ENCODE data around the gene PSD.

PSD gene

DNA sequence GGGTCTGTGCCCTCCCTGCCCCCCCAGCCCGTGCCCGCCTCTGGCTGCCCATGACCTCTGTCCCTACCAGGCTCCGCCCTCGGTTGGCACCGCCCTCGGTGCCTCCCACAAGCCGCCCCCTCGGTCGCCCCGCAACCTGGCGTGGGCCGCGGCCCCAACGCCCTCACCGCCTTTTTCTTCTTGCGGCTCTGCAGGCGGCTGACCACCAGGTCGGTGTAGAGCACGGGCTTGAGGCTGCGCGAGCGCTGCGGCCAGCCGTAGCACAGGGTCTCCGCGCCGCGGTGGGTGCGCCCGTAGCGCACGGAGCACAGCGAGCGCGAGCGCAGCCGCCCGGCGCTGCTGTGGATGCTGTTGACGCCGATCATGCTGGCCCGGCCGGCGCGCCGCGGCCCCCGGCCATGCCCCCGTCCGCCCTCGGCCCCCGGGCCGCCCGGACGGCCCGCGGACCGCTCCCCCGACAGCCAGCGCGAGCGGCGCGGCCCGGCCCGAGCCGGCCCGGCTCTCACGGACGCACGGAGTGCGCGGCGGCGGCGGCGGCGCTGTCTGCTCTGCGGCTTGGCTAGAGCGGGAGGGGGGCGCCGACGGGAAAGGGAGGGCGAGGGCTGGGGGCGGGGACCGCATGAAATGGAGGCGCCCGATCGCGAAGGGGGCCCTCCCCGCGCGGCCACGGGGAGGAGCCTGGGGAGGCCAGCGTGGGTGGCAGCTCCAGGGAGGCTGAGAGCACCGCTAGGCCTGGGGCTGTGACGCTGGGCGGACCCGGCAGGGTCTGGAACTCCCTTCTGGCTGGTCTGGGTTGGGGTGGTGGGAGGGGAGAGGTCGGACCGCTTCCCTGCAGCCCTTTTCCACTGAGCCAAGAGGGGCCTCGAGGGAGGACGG, 9.6 kb downstream of the PSD start:
- Mint-ChIP-seq H3K36me3 (peaks cover 6 to 14% of the 10 kb centered on the region in 2 donors), H3K9me3 (no peaks in the 10 kb centered on the region), H3K4me1 (peaks cover 37 to 60% of the 10 kb centered on the region in 2 donors), H3K4me3 (peak overlapping the region; percentile 66 to 83), H3K27me3 (peaks cover 41 to 62% of the 10 kb centered on the region in 2 donors), H3K27ac (peak overlapping the region; percentile 82)
- ATAC-seq (replicated peaks) (peak; percentile 49 to 58), DNase-seq (peak; percentile 53)

DNA sequence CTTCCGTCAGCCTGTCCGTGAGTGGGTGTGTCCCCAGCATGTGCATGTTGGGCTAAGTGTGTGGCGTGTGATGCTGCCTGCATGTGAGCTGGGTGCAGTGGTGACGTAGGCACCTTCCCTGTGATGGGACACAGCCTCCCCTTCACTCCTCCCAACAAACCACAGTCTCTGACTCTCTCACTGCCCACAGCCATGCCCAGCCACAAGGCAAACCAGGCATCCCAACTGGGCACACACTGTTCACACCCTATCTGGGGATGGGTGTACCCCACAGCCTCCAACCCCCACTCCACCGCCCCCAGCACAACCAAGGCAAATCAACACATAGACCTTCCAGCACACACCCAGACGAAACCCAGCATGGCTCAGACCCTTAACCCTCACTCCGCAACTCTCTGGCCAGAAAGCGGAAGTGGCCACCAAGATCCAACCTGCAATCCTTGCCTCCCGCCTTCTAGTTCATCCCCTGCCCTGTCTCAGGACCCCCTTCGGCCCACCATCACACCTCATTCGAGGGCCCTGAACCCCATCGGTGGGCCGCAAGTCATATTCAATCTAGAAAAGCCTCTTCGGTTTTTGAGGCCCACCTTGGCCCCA, 10.4 kb downstream of the PSD start:
- Mint-ChIP-seq H3K27ac (peak overlapping the region; percentile 82), H3K36me3 (peaks cover 6 to 18% of the 10 kb centered on the region in 2 donors), H3K9me3 (no peaks in the 10 kb centered on the region), H3K27me3 (peaks cover 40 to 57% of the 10 kb centered on the region in 2 donors), H3K4me1 (peaks cover 40 to 66% of the 10 kb centered on the region in 2 donors), H3K4me3 (peak overlapping the region; percentile 54 to 67)
- DNase-seq (peak; percentile 5), ATAC-seq (replicated peaks) (peak in 1 of 2 donors; percentile 8)

DNA sequence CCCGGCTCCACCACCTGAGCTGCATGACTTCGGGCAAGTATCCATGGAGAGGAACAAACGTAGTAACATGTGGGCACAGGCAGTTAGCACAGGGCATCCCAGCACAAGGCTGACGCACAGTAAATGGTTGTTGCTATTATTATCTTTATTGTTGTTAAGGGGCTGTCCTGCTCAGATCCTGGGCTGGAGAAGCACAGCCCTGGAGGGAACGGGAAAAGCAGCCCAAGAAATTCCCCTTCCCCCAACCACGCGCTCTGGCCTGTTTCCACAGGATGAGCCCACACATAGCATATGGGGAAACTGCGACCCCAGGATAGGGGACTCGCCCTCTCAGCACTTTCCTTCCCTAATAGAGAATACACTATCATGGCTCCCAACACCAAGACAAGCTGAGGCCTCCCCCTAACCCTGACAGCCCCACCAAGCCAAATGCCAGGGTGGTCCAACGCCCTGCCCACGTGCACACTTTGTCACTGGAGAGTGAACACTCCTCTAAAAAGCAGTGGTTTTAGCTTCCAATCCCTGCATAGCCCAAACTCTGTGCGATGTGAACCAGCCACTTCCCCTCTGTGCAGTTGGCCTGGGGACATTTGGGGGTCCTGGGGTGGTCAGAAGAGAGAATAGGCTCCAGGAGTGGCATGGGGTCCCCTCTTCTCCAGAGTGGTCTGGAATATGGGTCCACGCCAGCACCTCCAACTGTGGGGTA, 11.0 kb downstream of the PSD start:
- DNase-seq: no peak
- no peaks in the 10 kb centered on the region for H3K9me3 Mint-ChIP-seq
- no peak for ATAC-seq (replicated peaks)
- H3K4me3 Mint-ChIP-seq: peak overlapping the region; percentile 18 to 67
- H3K36me3 Mint-ChIP-seq: peaks cover 6 to 19% of the 10 kb centered on the region in 2 donors
- H3K4me1 Mint-ChIP-seq: peaks cover 35 to 63% of the 10 kb centered on the region in 2 donors
- H3K27me3 Mint-ChIP-seq: peaks cover 37 to 51% of the 10 kb centered on the region in 2 donors
- H3K27ac Mint-ChIP-seq: peak overlapping the region; percentile 80

DNA sequence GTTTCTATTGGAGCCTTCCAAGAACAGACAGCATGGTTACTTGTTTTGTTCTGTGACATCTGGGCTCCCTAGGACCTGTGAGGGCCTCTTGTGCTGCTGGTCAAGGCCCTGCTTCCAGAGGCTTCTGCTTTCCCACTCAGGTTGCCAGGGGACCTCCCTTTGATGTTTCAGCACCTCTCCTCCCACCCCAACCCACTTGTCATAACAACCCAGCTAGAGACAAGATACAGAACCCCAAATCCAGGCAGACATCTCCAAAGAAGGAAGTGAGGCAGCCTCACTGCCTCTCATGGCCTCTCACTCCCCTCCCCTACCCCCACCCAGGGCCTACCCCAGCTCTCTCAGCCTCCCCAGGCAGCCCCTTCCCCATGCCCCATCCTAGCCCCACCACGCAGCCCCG, 11.8 kb downstream of the PSD start:
- DNase-seq (no peak), ATAC-seq (replicated peaks) (peak in 1 of 2 donors; percentile 3)
- H3K9me3 Mint-ChIP-seq: no peaks in the 10 kb centered on the region
- peak overlapping the region; percentile 80 for H3K27ac Mint-ChIP-seq
- peaks cover 32 to 43% of the 10 kb centered on the region in 2 donors for H3K27me3 Mint-ChIP-seq
- H3K4me1 Mint-ChIP-seq: peaks cover 40 to 70% of the 10 kb centered on the region in 2 donors
- H3K36me3 Mint-ChIP-seq: peaks cover 11 to 26% of the 10 kb centered on the region in 2 donors
- H3K4me3 Mint-ChIP-seq: peak overlapping the region in 1 of 2 donors; percentile 2

DNA sequence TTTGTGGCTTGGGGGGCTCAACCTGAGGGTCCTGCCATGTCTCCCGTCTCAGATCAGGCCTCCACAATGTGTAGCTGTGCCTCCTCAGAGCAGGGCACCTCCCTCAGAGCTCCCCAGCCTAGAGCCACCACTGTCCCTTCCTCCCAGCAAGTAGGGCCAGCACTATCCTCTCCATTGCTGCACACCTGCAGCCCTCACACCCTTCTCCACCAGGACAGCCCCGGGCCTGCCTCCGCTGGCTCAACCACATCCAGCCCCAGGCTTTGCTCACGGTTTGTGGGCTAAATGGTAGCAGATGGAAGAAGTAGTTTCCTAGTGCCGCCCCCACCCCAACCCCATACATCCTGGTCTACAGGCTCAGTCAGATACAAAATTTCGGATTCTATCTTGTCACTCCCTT, 13.0 kb downstream of the PSD start:
- Mint-ChIP-seq H3K9me3 (no peaks in the 10 kb centered on the region), H3K27ac (peak overlapping the region; percentile 86), H3K27me3 (peaks cover 21 to 31% of the 10 kb centered on the region in 2 donors), H3K4me1 (peaks cover 33 to 72% of the 10 kb centered on the region in 2 donors), H3K4me3 (peak overlapping the region; percentile 4 to 15), H3K36me3 (peaks cover 13 to 35% of the 10 kb centered on the region in 2 donors)
- no peak for ATAC-seq (replicated peaks)
- DNase-seq: no peak

DNA sequence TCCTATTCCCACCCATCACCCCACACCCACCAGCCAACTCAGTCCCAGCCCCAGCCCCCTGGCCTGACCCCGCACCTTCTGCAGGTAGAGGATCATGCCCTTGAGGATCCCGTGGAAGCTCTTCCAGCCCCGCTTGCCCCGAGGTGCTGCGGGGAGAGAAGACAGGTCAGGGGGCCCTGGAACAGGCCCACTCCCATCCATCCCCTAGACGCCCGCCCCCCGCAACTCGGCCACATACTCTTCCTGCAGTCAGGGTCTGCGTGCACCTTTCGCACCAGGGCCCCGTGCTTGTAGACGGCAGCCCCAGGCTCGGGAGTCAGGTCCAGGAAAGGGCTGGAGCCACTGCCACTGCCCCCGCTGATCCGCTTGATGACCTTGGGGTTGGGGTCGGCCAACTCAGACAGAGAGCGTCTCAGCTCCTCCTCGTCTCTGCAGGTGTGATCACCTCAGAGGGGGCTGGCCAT, 13.4 kb downstream of the PSD start:
- Mint-ChIP-seq H3K27me3 (peaks cover 20 to 29% of the 10 kb centered on the region in 2 donors), H3K27ac (peak overlapping the region; percentile 86), H3K4me1 (peaks cover 38 to 74% of the 10 kb centered on the region in 2 donors), H3K4me3 (peak overlapping the region in 1 of 2 donors; percentile 15), H3K9me3 (no peaks in the 10 kb centered on the region), H3K36me3 (peaks cover 18 to 40% of the 10 kb centered on the region in 2 donors)
- DNase-seq (no peak), ATAC-seq (replicated peaks) (no peak)

DNA sequence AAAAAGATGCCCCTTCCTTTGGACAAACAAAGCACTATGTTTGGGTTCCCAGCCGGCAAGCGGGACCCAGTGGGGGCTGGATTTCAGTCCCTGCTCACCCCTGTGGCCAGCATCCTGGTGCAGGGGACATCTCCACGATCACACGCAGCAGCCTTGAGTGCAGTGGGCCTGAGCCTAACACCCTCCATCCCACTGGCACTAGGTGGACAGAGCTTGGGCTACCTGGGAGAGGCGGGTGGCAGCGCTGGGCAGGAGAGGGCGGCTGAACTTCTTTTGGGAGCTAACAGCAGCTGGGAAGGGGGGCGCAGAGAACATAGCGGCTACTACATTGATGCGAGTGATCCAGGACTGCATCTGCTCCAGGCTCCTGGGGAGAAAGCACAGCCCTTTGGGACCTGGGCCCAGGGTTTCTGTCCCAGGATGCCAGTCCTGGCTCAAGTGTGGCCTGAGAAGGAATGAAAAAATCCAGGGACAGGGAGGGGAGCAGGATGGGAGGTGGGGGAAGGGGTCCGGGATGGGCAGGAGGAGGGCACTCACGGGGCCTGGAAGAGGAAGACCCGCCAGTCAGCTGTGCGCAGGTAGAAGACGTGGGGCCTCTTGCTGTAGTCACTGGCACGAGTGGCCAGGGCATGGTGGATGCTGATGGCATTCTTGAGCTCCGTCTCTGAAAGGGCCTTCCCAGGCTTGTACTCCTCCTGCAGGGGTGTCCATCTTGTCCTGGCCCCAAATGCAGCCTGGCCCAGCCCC, 14.1 kb downstream of the PSD start:
- Mint-ChIP-seq H3K4me3 (peak overlapping the region; percentile 35 to 52), H3K9me3 (no peaks in the 10 kb centered on the region), H3K36me3 (peaks cover 24 to 44% of the 10 kb centered on the region in 2 donors), H3K27me3 (peaks cover 14 to 23% of the 10 kb centered on the region in 2 donors), H3K27ac (peak overlapping the region; percentile 87), H3K4me1 (peaks cover 38 to 72% of the 10 kb centered on the region in 2 donors)
- no peak for ATAC-seq (replicated peaks)
- peak; percentile 4 for DNase-seq

DNA sequence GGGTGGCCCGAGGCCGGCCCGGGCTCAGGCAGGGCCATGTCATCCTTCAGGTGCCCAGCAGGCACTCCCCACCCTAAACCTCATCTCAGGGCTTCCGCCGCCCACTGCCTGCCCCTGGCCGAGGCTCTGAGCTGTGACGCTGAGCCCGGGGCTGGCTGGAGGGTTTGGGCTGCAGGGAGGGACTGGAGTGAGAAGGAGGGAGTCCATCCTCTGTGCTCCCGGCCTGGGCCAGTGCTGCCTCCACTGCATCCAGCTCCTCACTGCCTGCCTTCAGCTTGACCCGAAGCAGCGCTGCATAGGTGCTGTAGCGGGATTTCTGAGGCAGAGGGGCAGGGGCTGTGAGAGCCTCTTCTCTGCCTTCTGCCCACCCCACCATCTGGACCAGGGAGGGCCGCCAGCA, 15.5 kb downstream of the PSD start:
- no peak for ATAC-seq (replicated peaks)
- Mint-ChIP-seq H3K4me3 (no peak overlapping the region), H3K27me3 (peaks cover 6 to 14% of the 10 kb centered on the region in 2 donors), H3K36me3 (peaks cover 35 to 54% of the 10 kb centered on the region in 2 donors), H3K9me3 (no peaks in the 10 kb centered on the region), H3K4me1 (peaks cover 40 to 75% of the 10 kb centered on the region in 2 donors), H3K27ac (no peak overlapping the region)
- no peak for DNase-seq

DNA sequence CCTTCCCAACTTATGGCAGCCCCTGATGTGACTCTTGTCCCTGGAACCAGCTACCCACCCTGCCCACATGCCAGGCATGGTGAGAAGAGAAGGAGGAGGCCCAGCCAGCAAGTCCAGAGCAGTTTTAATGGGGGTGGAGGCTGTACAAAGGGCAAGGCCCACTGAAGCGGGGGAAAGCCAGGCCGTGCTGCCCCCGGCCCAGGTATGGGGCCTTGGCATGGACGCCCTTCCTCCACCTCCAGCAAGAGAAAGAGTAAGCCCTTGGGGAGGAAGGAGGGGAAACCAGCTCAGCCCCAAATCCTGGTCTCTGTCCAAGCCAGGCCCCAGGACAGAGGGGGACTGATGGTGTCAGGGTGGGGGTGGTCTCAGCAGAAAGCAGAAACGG, 16.1 kb downstream of the PSD start:
- peak overlapping the region in 1 of 2 donors; percentile 54 for H3K4me3 Mint-ChIP-seq
- no peaks in the 10 kb centered on the region for H3K9me3 Mint-ChIP-seq
- peaks cover under 1 to 8% of the 10 kb centered on the region in 2 donors for H3K27me3 Mint-ChIP-seq
- H3K27ac Mint-ChIP-seq: peak overlapping the region; percentile 71
- ATAC-seq (replicated peaks): no peak
- H3K36me3 Mint-ChIP-seq: peaks cover 40 to 61% of the 10 kb centered on the region in 2 donors
- no peak for DNase-seq
- H3K4me1 Mint-ChIP-seq: peaks cover 38 to 81% of the 10 kb centered on the region in 2 donors

DNA sequence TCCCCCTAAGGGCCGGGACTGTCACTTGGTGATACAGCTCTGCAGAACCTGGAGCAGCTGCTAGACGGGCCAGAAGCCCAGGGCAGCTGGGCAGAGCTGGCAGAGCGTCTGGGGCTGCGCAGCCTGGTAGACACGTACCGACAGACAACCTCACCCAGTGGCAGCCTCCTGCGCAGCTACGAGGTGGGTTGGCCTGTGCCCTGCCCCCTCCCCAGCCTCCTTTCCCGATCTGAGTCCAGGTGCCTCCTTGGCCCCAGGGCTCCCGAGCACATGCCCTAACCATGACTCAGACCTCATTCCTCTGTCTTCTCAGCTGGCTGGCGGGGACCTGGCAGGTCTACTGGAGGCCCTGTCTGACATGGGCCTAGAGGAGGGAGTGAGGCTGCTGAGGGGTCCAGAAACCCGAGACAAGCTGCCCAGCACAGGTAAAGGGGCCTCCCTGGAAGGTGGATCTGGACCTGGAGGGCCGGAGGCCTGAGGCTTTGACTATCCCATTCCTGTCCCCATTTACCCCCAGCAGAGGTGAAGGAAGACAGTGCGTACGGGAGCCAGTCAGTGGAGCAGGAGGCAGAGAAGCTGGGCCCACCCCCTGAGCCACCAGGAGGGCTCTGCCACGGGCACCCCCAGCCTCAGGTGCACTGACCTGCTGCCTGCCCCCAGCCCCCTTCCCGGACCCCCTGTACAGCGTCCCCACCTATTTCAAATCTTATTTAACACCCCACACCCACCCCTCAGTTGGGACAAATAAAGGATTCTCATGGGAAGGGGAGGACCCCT, 16.7 kb downstream of the PSD start:
- DNase-seq (no peak), ATAC-seq (replicated peaks) (no peak)
- peak overlapping the region in 1 of 2 donors; percentile 54 for H3K4me3 Mint-ChIP-seq
- peak overlapping the region; percentile 71 for H3K27ac Mint-ChIP-seq
- peaks cover 39 to 83% of the 10 kb centered on the region in 2 donors for H3K4me1 Mint-ChIP-seq
- H3K9me3 Mint-ChIP-seq: no peaks in the 10 kb centered on the region
- peaks cover 0 to 3% of the 10 kb centered on the region in 2 donors for H3K27me3 Mint-ChIP-seq
- peaks cover 42 to 66% of the 10 kb centered on the region in 2 donors for H3K36me3 Mint-ChIP-seq

DNA sequence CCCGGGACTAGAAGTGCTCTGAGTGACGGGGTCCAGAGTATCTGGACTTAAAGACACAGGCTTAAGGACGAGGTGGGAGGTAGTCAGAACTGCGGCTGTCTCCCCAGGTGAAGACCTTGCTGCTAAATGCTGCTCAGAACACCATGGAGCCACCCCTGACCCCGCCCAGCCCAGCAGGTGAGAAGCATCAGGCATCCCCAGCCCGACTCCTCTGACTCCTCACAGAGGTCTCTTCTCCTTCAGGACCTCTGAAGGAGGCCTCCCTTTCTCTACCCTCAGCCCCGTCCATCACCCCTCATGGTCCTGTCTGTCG, 17.3 kb downstream of the PSD start:
- H3K4me3 Mint-ChIP-seq: peak overlapping the region in 1 of 2 donors; percentile 17
- no peaks in the 10 kb centered on the region for H3K9me3 Mint-ChIP-seq
- peaks cover 47 to 72% of the 10 kb centered on the region in 2 donors for H3K36me3 Mint-ChIP-seq
- peaks cover 40 to 85% of the 10 kb centered on the region in 2 donors for H3K4me1 Mint-ChIP-seq
- H3K27me3 Mint-ChIP-seq: no peaks in the 10 kb centered on the region
- H3K27ac Mint-ChIP-seq: peak overlapping the region; percentile 65
- no peak for ATAC-seq (replicated peaks)
- no peak for DNase-seq

DNA sequence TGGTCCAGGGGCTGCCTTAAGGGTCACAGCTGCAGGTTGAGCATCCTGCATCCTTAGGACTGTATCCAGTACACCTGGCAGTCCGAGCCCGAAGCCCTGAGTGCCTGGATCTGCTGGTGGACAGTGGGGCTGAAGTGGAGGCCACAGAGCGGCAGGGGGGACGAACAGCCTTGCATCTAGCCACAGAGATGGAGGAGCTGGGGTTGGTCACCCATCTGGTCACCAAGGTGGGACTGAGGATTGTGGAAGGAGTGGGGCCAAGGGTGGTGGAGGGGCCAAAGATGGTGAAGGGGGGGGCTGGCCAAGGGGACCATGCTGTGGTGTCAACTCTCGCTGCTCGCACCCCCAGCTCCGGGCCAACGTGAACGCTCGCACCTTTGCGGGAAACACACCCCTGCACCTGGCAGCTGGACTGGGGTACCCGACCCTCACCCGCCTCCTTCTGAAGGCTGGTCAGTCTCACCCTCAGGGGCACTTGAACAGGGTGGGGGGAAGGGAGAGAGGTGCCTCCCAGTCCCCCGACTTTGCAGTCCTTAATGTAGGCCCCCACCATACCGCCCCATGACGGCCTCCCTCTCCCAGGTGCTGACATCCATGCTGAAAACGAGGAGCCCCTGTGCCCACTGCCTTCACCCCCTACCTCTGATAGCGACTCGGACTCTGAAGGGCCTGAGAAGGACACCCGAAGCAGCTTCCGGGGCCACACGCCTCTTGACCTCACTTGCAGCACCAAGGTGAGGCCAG, 17.8 kb downstream of the PSD start:
- Mint-ChIP-seq H3K4me1 (peaks cover 39 to 83% of the 10 kb centered on the region in 2 donors), H3K27ac (peak overlapping the region; percentile 82), H3K27me3 (no peaks in the 10 kb centered on the region), H3K36me3 (peaks cover 53 to 77% of the 10 kb centered on the region in 2 donors), H3K9me3 (no peaks in the 10 kb centered on the region), H3K4me3 (peak overlapping the region in 1 of 2 donors; percentile 48)
- DNase-seq (no peak), ATAC-seq (replicated peaks) (no peak)
